Spleen (tissue), 7 donors: Measurements from ENCODE around the gene ANAPC5.

Source experiments
- CTCF ChIP-seq, 11 experiments: fragments of 200-600 bp in 7 of 11; fragments of 450-650 bp in 4 of 11; sonication (generic) in 4 of 11; IDR thresholded peaks in 8 of 11; conservative IDR thresholded peaks in 3 of 11; 1 replicate in 7 of 11; 2 replicates in 4 of 11; pipeline versions ENCODE4 v1.4.0 to v1.8.0; 2016 to 2021; ENCODE audit warnings: antibody characterized with exemption in 11 of 11, inconsistent platforms in 4 of 11, mild to moderate bottlenecking in 1 of 11
- POLR2A ChIP-seq, 3 donors: fragments of 450-650 bp; IDR thresholded peaks; one replicate each; pipeline ENCODE4 v1.5.1; 2017; ENCODE audit warnings: antibody characterized with exemption in 3 of 3, mild to moderate bottlenecking in 1 of 3
- POLR2AphosphoS5 ChIP-seq, 3 donors: sonication (generic); formaldehyde crosslinking; IDR thresholded peaks; one replicate each; pipeline ENCODE4 v1.5.1; 2017; ENCODE audit warnings: antibody characterized with exemption in 3 of 3
- donor health status: DM: no; HTN: no; CAD: no; lungs with moderate emphysema.
- donor health status: DM: no; HTN: no; CAD: no.
- donor health status: DM: no; HTN: no; CAD: no.

DNA sequence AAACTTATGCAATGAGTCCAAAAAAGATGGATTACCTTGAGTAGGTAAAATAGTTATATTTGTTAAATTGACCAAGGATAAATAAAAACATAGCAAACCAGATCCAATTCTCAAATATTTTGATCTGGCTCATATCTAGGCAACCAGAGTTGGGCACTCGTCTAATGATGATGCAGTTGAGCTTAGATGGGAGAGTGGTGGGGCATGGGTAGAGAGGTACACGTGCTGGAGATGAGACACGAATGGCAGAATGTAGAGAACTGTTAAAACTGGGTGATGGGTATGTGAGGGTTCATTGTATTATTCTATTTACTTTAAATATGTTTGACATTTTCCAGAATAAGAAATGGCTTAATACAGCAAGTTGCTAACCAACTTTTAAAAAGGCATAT lies 40.1 kb upstream of the ANAPC5 start:
- TF ChIP-seq POLR2A (IDR thresholded peaks at IDR 0.05), result no peak
- no peak for TF ChIP-seq CTCF (IDR thresholded peaks at IDR 0.05 in 8 of 11, conservative IDR thresholded peaks at IDR 0.05 in 3 of 11)
- no peak for TF ChIP-seq POLR2AphosphoS5 (IDR thresholded peaks at IDR 0.05)
